Suprapubic skin (tissue), 4 donors: ENCODE results near the gene TNIK. TPM values are rescaled to one million over a fixed set of nuclear protein-coding genes. Genes with fewer than 3 reads are reported as not detected.

Experiments used
- DNase-seq, 2 donors: peaks; one replicate each; pipeline ENCODE4 v3.0.0-alpha.2; 2019; ENCODE audit warnings: low spot score in 2 of 2
- H3K27ac ChIP-seq: fragments of 200-600 bp; sonication (generic); one replicate; pipeline ENCODE4 v1.5.1; 2019
- H3K27me3 ChIP-seq: fragments of 200-600 bp; sonication (generic); one replicate; pipeline ENCODE4 v1.5.1; 2019
- H3K36me3 ChIP-seq: fragments of 200-600 bp; sonication (generic); one replicate; pipeline ENCODE4 v1.5.1; 2019
- H3K4me1 ChIP-seq: fragments of 200-600 bp; sonication (generic); one replicate; pipeline ENCODE4 v1.5.1; 2019
- H3K4me3 ChIP-seq: fragments of 200-600 bp; sonication (generic); one replicate; pipeline ENCODE4 v1.5.1; 2019; ENCODE audit warnings: mild to moderate bottlenecking
- H3K9me3 ChIP-seq: fragments of 200-600 bp; sonication (generic); one replicate; pipeline ENCODE4 v1.5.1; 2019
- EP300 ChIP-seq: sonication (generic); formaldehyde crosslinking; IDR thresholded peaks from one replicate; pipeline ENCODE4 v1.6.1; 2017; ENCODE audit warnings: antibody characterized with exemption
- POLR2A ChIP-seq, 2 donors: fragments of 450-650 bp; IDR thresholded peaks; one replicate each; pipeline ENCODE4 v1.6.1; 2017; ENCODE audit warnings: antibody characterized with exemption in 2 of 2, mild to moderate bottlenecking in 2 of 2, moderate library complexity in 2 of 2
- POLR2AphosphoS5 ChIP-seq, 3 donors: sonication (generic); formaldehyde crosslinking; IDR thresholded peaks; one replicate each; pipeline ENCODE4 v1.6.1; 2017; ENCODE audit warnings: antibody characterized with exemption in 3 of 3
- WGBS: methylation state at CpG from one replicate; pipeline ENCODE4 v1.1.5; 2018; 5-methylcytosine and 5-hydroxymethylcytosine counted together
- total RNA-seq, 4 donors: library from RNA; depleted of rRNA; stranded (reverse); fragments of >200 nt; gene quantifications; one replicate each; pipeline ENCODE4 v1.1.0, GENCODE V29; 2016
- TF ChIP-seq, protein P1 (sequence below), 2 donors: fragments of 200-600 bp in 1 of 2; fragments of 450-650 bp in 1 of 2; sonication (generic) in 1 of 2; IDR thresholded peaks; one replicate each; pipeline ENCODE4 v1.5.1; 2016 to 2019; ENCODE audit warnings: antibody characterized with exemption in 2 of 2, mild to moderate bottlenecking in 1 of 2, moderate library complexity in 1 of 2

The TNIK gene
- total RNA-seq, 4 donors from 2014 or later = 2.0 to 4.3 (median 3.1) TPM

DNA sequence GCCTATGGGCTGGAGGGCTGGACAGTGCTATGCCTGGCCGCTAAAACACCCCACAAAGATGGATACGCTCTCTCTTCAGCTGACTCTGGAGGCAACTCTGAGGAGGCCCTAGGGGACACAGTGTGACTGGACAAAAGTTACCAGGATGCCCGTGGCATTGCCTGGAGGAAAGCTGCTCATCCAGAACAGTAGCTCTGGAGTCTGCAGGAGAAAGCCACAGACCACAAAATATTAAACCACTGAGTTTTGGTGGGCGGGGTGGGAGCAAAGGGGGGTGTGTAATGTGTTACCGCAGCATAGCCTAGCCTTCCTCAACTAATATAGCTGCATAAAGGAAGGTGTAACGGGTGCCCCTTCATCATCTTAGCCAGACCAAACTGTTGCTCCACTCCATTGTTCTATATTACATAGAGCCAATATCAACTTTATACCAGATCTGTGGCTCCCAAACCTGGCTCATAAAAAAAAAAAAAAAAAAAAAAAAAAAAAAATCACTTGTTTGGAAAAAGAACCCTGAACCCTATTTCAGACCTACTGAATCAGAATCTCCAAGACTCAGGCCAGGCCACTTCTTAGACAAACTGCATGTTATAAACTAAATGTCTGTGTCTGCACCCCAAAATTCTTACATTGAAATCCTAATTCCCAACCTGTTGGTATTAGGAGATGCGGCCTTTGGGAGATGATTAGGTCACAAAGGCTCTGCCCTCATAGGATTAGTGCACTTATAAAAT, 132.6 kb downstream of the TNIK start:
- WGBS = 92% methylated on average over 7 of the region's 7 CpGs
- no peaks in the 10 kb centered on the region for H3K27me3 ChIP-seq
- no peaks in the 10 kb centered on the region for H3K9me3 ChIP-seq
- H3K4me3 ChIP-seq = no peak overlapping the region
- no peak overlapping the region for H3K27ac ChIP-seq
- no peaks in the 10 kb centered on the region for H3K36me3 ChIP-seq
- TF ChIP-seq POLR2AphosphoS5 (IDR thresholded peaks at IDR 0.05) = no peak
- no peak for TF ChIP-seq EP300
- TF ChIP-seq POLR2A (IDR thresholded peaks at IDR 0.05) = no peak
- TF ChIP-seq, protein P1, sequence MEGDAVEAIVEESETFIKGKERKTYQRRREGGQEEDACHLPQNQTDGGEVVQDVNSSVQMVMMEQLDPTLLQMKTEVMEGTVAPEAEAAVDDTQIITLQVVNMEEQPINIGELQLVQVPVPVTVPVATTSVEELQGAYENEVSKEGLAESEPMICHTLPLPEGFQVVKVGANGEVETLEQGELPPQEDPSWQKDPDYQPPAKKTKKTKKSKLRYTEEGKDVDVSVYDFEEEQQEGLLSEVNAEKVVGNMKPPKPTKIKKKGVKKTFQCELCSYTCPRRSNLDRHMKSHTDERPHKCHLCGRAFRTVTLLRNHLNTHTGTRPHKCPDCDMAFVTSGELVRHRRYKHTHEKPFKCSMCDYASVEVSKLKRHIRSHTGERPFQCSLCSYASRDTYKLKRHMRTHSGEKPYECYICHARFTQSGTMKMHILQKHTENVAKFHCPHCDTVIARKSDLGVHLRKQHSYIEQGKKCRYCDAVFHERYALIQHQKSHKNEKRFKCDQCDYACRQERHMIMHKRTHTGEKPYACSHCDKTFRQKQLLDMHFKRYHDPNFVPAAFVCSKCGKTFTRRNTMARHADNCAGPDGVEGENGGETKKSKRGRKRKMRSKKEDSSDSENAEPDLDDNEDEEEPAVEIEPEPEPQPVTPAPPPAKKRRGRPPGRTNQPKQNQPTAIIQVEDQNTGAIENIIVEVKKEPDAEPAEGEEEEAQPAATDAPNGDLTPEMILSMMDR (IDR thresholded peaks at IDR 0.05) = no peak
- peaks cover 14% of the 10 kb centered on the region for H3K4me1 ChIP-seq
- no peak for DNase-seq

DNA sequence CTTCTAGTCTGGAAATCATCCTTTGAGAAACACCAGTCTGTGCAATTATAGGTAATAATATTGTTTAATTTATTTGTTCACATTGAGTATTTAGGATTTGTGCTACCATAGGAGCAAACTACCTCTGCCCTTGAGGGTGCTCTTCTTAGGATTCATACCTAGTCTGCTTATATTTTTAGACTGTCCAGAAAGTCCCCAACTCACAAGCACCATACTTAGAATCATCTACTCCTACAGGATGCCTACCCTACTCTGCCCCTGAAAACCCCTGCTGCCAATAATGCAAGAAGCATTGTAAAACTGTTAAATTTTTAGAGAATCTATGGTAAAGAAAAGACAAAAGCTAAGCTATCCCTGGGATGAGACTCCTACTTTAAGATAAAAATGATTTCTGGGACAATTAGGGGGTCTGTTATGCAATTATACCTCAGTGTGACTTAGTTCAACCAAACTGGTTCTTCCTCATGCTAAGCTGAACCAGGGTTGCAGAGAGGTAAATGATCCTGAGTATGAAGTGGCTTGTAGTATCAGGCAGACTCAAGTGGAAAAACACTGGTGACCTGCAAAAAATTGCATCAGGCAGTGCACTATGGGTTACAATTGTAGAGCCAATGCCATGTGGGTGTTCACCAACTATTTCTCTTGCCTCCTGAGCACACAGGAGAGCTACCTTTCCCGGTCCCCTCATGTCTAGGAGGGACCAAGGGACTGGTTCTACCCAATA, 133.3 kb downstream of the TNIK start:
- TF ChIP-seq POLR2A (IDR thresholded peaks at IDR 0.05) = no peak
- TF ChIP-seq, protein P1 (IDR thresholded peaks at IDR 0.05) = no peak
- TF ChIP-seq EP300 = no peak
- TF ChIP-seq POLR2AphosphoS5 (IDR thresholded peaks at IDR 0.05) = no peak
- H3K4me3 ChIP-seq = no peak overlapping the region
- no peak for DNase-seq
- no peaks in the 10 kb centered on the region for H3K27me3 ChIP-seq
- no peak overlapping the region for H3K27ac ChIP-seq
- no peaks in the 10 kb centered on the region for H3K36me3 ChIP-seq
- no peaks in the 10 kb centered on the region for H3K9me3 ChIP-seq
- peaks cover 14% of the 10 kb centered on the region for H3K4me1 ChIP-seq
- WGBS = 89% methylated on average over 1 of the region's 1 CpG

DNA sequence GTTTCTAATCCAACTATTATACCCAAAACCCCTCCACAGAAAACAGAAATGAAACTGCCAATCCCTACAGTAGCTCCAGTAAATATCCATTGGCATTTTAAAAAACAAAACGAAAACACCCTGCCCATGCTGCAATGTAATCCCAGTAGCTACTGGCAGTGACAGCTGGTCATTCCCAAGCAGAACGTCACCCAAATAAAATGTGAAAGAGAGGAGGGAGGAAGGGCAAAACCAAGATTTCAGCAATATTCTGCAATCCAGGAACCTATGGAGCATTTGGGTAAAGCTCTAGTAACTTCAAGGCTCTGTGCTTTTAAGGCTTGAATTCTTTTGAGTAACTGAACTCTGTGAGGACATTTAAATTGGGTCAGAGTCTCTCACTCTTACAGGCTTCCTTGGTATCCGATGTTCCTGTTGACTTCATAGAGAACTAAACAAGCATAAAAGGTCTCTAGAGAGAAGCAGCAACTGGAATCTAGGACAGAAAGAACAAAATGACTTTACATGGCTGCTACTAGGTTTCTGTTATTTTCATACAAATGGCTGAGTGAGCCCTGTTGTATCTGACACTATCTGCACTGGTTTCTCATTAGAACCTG, 136.2 kb downstream of the TNIK start:
- Histone ChIP-seq H3K27me3 (no peaks in the 10 kb centered on the region), H3K27ac (no peak overlapping the region), H3K36me3 (no peaks in the 10 kb centered on the region), H3K4me1 (peaks cover 10% of the 10 kb centered on the region), H3K9me3 (no peaks in the 10 kb centered on the region), H3K4me3 (no peak overlapping the region)
- WGBS = 56% methylated on average over 3 of the region's 3 CpGs
- TF ChIP-seq POLR2A (IDR thresholded peaks at IDR 0.05) (no peak), POLR2AphosphoS5 (IDR thresholded peaks at IDR 0.05) (no peak), EP300 (no peak)
- TF ChIP-seq, protein P1 (IDR thresholded peaks at IDR 0.05) = no peak
- DNase-seq = no peak

DNA sequence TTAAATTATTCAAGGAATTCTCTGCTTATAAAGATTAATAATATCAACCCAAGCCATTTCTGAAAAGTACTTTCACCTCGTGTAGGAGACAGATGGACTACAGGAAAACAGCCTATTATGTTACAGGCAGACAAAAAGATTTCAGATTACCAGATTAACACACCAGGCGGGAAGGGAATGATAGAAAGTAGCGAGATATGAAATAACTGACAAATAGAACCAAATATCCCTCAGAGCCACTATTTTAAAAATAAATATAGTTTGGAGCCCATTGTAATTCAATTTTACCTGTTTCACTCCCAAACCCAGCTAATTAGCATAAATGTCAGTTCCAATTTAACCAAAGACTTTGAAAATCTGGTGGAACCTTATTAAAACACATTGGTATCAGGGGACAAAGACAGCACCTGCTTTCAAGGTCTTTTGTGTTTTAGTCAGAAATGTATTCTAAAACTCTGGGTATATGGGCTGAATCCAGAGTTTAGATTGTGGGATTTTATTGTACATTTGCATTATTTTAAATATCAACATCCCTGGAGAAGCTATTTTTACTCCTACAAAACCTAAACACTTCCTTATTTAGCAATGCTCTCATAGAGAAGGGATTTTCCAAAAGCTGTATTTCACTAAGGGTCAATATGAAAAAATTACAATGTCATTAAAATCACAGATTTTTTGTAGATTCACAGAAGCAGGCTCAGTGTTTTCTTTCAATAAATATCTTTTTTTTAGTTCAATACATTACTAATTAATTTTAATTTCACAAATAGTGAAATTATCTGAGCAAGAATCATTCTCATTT, 138.4 kb downstream of the TNIK start:
- Histone ChIP-seq H3K27ac (no peak overlapping the region), H3K4me3 (no peak overlapping the region), H3K36me3 (no peaks in the 10 kb centered on the region), H3K27me3 (no peaks in the 10 kb centered on the region), H3K4me1 (no peaks in the 10 kb centered on the region), H3K9me3 (no peaks in the 10 kb centered on the region)
- TF ChIP-seq POLR2A (IDR thresholded peaks at IDR 0.05) = no peak
- DNase-seq = no peak
- 60% methylated on average over 3 of the region's 3 CpGs for WGBS

DNA sequence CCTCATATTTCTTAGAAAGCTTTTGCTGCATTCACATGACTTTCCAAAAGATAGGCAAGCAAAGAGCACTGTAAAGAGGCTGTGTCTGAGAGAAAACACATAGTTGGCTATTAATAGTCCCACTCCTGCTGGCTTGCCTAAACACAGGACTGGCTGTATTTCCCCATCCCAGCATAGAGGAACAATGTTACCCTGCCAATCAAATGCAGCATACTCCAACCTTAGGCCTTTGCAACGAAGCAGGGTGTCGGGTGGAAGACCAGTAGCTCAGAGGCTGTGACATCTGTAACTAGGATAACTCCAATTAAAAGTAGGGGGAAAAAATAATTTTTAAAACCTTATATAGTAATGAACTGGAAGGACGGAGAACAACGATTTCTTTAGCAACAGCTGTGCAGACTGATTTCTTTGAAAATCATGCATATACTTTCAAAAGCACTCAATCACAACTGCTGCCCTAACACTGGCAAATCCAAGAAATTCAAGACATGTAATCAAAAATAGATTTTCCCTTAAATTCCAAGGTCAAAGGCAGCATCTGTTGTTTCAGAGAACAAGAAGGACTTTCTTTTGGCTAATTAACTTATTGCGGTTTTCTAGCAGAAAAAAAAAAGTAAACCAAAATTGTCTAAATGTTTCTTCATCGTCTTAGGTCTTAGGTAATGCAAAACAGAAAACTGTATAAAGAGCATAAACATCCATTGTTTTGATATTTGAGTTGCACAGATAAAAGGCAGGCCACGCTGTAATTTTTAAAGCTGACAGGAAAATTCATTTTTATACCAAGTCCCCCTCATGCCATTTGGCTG, 139.3 kb downstream of the TNIK start:
- Histone ChIP-seq H3K9me3 (no peaks in the 10 kb centered on the region), H3K4me1 (no peaks in the 10 kb centered on the region), H3K36me3 (no peaks in the 10 kb centered on the region), H3K4me3 (no peak overlapping the region), H3K27ac (no peak overlapping the region), H3K27me3 (no peaks in the 10 kb centered on the region)
- TF ChIP-seq, protein P1 (IDR thresholded peaks at IDR 0.05) = no peak
- no peak for TF ChIP-seq POLR2AphosphoS5 (IDR thresholded peaks at IDR 0.05)
- TF ChIP-seq EP300 = no peak
- TF ChIP-seq POLR2A (IDR thresholded peaks at IDR 0.05) = no peak
- no peak for DNase-seq
- 71% methylated on average over 7 of the region's 7 CpGs for WGBS
